IMR-90 (cell line): ENCODE measurements around the gene ALAS1. TPM values are rescaled to one million over a fixed set of nuclear protein-coding genes. Genes with fewer than 3 reads are reported as not detected.

Source experiments
- ATAC-seq: fragments of 200-7000 bp; cut with Tn5 transposase; 2 replicates; pipeline ENCODE4 v1.9.1; 2020; ENCODE audit warnings: low read depth, mild to moderate bottlenecking, moderate library complexity
- BruUV-seq: library from RNA; stranded (reverse); fragments of 400-500 nt; replicated peaks from 2 replicates; lab custom pipeline; 2021; lab: Mats Ljungman, UMichigan
- CTCF ChIA-PET: fragments of 300-600 bp; formaldehyde crosslinking; extraction: SDS; loops from one replicate; lab custom pipeline; 2021; ENCODE audit warnings: antibody characterized with exemption; lab: Yijun Ruan, JAX
- POLR2A ChIA-PET: fragments of 300-600 bp; sonication (Branson Sonifier 250); formaldehyde crosslinking; loops from one replicate; lab custom pipeline; 2022; ENCODE audit warnings: antibody characterized with exemption; ENCODE audit not compliant: unreplicated experiment; lab: Charles Lee
- DNase-seq: peaks from one replicate; pipeline ENCODE4 v3.0.0; 2013
- H2AFZ ChIP-seq: replicated peaks from 2 replicates; pipeline ENCODE3; 2013; ENCODE audit warnings: low read length, mild to moderate bottlenecking; ENCODE audit not compliant: poor library complexity
- H2AK5ac ChIP-seq: 2 replicates; pipeline ENCODE4 v1.6.1; 2013; ENCODE audit warnings: low read depth, low read length, inconsistent platforms
- H2AK9ac ChIP-seq: replicated peaks from 2 replicates; pipeline ENCODE3; 2013; ENCODE audit warnings: mild to moderate bottlenecking, low read depth, low read length, moderate library complexity; ENCODE audit not compliant: poor library complexity
- H2BK120ac ChIP-seq: 2 replicates; pipeline ENCODE4 v1.6.1; 2013; ENCODE audit warnings: low read depth, low read length, inconsistent platforms
- H2BK15ac ChIP-seq: 3 replicates; pipeline ENCODE4 v1.6.1; 2013; ENCODE audit warnings: low read depth, low read length, inconsistent platforms
- H2BK20ac ChIP-seq: 2 replicates; pipeline ENCODE4 v1.6.1; 2013; ENCODE audit warnings: low read depth, mild to moderate bottlenecking, inconsistent platforms, low read length, moderate library complexity
- H2BK5ac ChIP-seq: 2 replicates; pipeline ENCODE4 v1.6.1; 2013; ENCODE audit warnings: mild to moderate bottlenecking, low read depth, low read length, inconsistent platforms; ENCODE audit not compliant: poor library complexity, severe bottlenecking
- H3K14ac ChIP-seq: replicated peaks from 2 replicates; pipeline ENCODE4 v1.6.1; 2013; ENCODE audit warnings: low read depth, low read length, inconsistent platforms
- H3K18ac ChIP-seq: 2 replicates; pipeline ENCODE4 v1.6.1; 2013; ENCODE audit warnings: low read depth, low read length, control low read depth
- H3K23ac ChIP-seq: 2 replicates; pipeline ENCODE4 v1.6.1; 2013; ENCODE audit warnings: low read depth, low read length, inconsistent platforms
- H3K27ac ChIP-seq: 2 replicates; pipeline ENCODE4 v1.5.1; 2013; ENCODE audit warnings: mild to moderate bottlenecking, control low read depth, low read length; ENCODE audit not compliant: insufficient read depth
- H3K27me3 ChIP-seq: 2 replicates; pipeline ENCODE4 v1.6.1; 2013; ENCODE audit warnings: low read length; ENCODE audit not compliant: control insufficient read depth, insufficient read depth
- H3K36me3 ChIP-seq: 2 replicates; pipeline ENCODE4 v1.6.1; 2013; ENCODE audit warnings: low read length, mixed read lengths; ENCODE audit not compliant: control insufficient read depth, insufficient read depth
- H3K4ac ChIP-seq: 2 replicates; pipeline ENCODE4 v1.6.1; 2013; ENCODE audit warnings: low read depth, low read length, inconsistent platforms
- H3K4me1 ChIP-seq: 2 replicates; pipeline ENCODE4 v1.6.1; 2013; ENCODE audit warnings: low read length, mixed read lengths; ENCODE audit not compliant: control insufficient read depth, insufficient read depth
- H3K4me2 ChIP-seq: 2 replicates; pipeline ENCODE4 v1.6.1; 2013; ENCODE audit warnings: low read depth, mild to moderate bottlenecking, control low read depth, low read length, moderate library complexity
- H3K4me3 ChIP-seq: 2 replicates; pipeline ENCODE4 v1.5.1; 2013; ENCODE audit warnings: low read depth, mild to moderate bottlenecking, control low read depth, low read length, moderate library complexity; ENCODE audit not compliant: insufficient read depth
- H3K56ac ChIP-seq: 2 replicates; pipeline ENCODE4 v1.6.1; 2013; ENCODE audit warnings: low read length, inconsistent platforms; ENCODE audit not compliant: insufficient read depth; ENCODE audit errors: extremely low read depth
- H3K79me1 ChIP-seq, 2 experiments: 2 replicates each; pipeline ENCODE4 v1.6.1; 2013; ENCODE audit warnings: low read length in 2 of 2, inconsistent platforms in 1 of 2, low read depth in 1 of 2
- H3K9ac ChIP-seq: 2 replicates; pipeline ENCODE4 v1.6.1; 2013; ENCODE audit warnings: low read depth, low read length, control low read depth
- H3K9me1 ChIP-seq: 2 replicates; pipeline ENCODE4 v1.6.1; 2013; ENCODE audit warnings: low read length, inconsistent platforms; ENCODE audit not compliant: insufficient read depth
- H3K9me3 ChIP-seq: 2 replicates; pipeline ENCODE4 v1.6.1; 2013; ENCODE audit warnings: low read length; ENCODE audit not compliant: control insufficient read depth, insufficient read depth
- H4K20me1 ChIP-seq: 2 replicates; pipeline ENCODE4 v1.6.1; 2013; ENCODE audit warnings: low read length, inconsistent platforms; ENCODE audit not compliant: insufficient read depth
- H4K5ac ChIP-seq: 2 replicates; pipeline ENCODE4 v1.6.1; 2013; ENCODE audit warnings: mild to moderate bottlenecking, low read depth, low read length, control low read depth
- H4K8ac ChIP-seq, 2 experiments: 2 replicates each; pipeline ENCODE4 v1.6.1; 2013; ENCODE audit warnings: low read depth in 2 of 2, low read length in 2 of 2, control low read depth in 1 of 2, inconsistent platforms in 1 of 2
- H4K91ac ChIP-seq: 2 replicates; pipeline ENCODE4 v1.6.1; 2013; ENCODE audit warnings: low read depth, low read length, inconsistent platforms; ENCODE audit not compliant: insufficient read depth
- BHLHE40 ChIP-seq: fragments of 150-350 bp; IDR thresholded peaks from 2 replicates; pipeline ENCODE4 v1.6.1; 2016; ENCODE audit warnings: mild to moderate bottlenecking, low read depth, low read length
- CEBPB ChIP-seq: IDR thresholded peaks from 2 replicates; pipeline ENCODE4 v1.6.1; 2012; ENCODE audit warnings: low read depth, low read length, improper control_type of control experiment
- CTCF ChIP-seq: conservative IDR thresholded peaks from 2 replicates; pipeline ENCODE4 v1.5.1; 2012; ENCODE audit warnings: mild to moderate bottlenecking, low read depth, low read length, improper control_type of control experiment
- FOS ChIP-seq: fragments of 150-350 bp; IDR thresholded peaks from 2 replicates; pipeline ENCODE4 v1.6.1; 2016; ENCODE audit warnings: low read depth, low read length
- MXI1 ChIP-seq: IDR thresholded peaks from 2 replicates; pipeline ENCODE4 v1.6.1; 2012; ENCODE audit warnings: low read depth, mild to moderate bottlenecking, low read length, moderate library complexity, borderline replicate concordance
- NFE2L2 ChIP-seq: fragments of 150-350 bp; IDR thresholded peaks from 2 replicates; pipeline ENCODE4 v1.6.1; 2016; ENCODE audit warnings: low read depth, mild to moderate bottlenecking, low read length
- RCOR1 ChIP-seq: IDR thresholded peaks from 2 replicates; pipeline ENCODE4 v1.6.1; 2012; ENCODE audit warnings: mild to moderate bottlenecking, low read length, improper control_type of control experiment; ENCODE audit not compliant: insufficient replicate concordance
- SMC3 ChIP-seq: fragments of 150-350 bp; IDR thresholded peaks from 2 replicates; pipeline ENCODE4 v1.6.1; 2016; ENCODE audit warnings: low read depth, mild to moderate bottlenecking, antibody characterized with exemption, low read length, moderate library complexity
- USF2 ChIP-seq: fragments of 150-350 bp; IDR thresholded peaks from 2 replicates; pipeline ENCODE4 v1.6.1; 2017; ENCODE audit warnings: mild to moderate bottlenecking, antibody characterized with exemption, low read length, low read depth
- WGBS, 2 experiments: methylation state at CpG; one replicate each; pipeline versions ENCODE4 v1.1.5 to v1.1.7; 2013; ENCODE audit warnings: missing lambda C conversion rate in 2 of 2; ENCODE audit not compliant: insufficient read length in 1 of 2; ENCODE audit errors: extremely low coverage in 2 of 2; 5-methylcytosine and 5-hydroxymethylcytosine counted together
- dilution Hi-C: fragments of 300-500 bp; cut with HindIII; formaldehyde crosslinking; loops from one replicate; pipeline ENCODE4 v1.14.3; 2018; ENCODE audit warnings: low sequenced_read_pairs; ENCODE audit not compliant: unreplicated experiment
- in situ Hi-C: fragments of 300-500 bp; cut with MboI; formaldehyde crosslinking; loops from 3 replicates; pipeline ENCODE4 v1.14.3; 2019; ENCODE audit warnings: low sequenced_read_pairs, inconsistent platforms, mixed read lengths
- intact Hi-C: fragments of 100-400 bp; cut with micrococcal nuclease; formaldehyde crosslinking; loops from 2 replicates; pipeline ENCODE4 v1.10.0; 2022
- polyA plus RNA-seq, 3 experiments: library from polyadenylated mRNA; depleted of rRNA; stranded (reverse); fragments of >200 nt; gene quantifications; 2 replicates each; pipeline ENCODE4 v1.2.3, GENCODE V29; 2012; ENCODE audit warnings: low replicate concordance in 1 of 3
- total RNA-seq: library from RNA; depleted of rRNA; stranded (reverse); fragments of >200 nt; gene quantifications from 2 replicates; pipeline ENCODE4 v1.2.3, GENCODE V29; 2012
- TF ChIP-seq, protein P1 (sequence below): fragments of 150-350 bp; IDR thresholded peaks from 2 replicates; pipeline ENCODE4 v1.6.1; 2016; ENCODE audit warnings: low read depth, mild to moderate bottlenecking, low read length, moderate library complexity, borderline replicate concordance

ALAS1 gene
- total and polyA plus RNA-seq, 2 of the 4 experiments (the other 2 are of a cell fraction): 32.8 to 47.2 TPM

- Histone ChIP-seq H2AFZ (no peak overlapping the region), H3K4me1 (peaks cover 16% of the 10 kb centered on the region), H2BK15ac (no peak overlapping the region), H4K20me1 (peaks cover 56% of the 10 kb centered on the region), H3K4me3 (no peak overlapping the region), H3K27me3 (no peaks in the 10 kb centered on the region), H3K27ac (no peak overlapping the region), H2AK9ac (no peak overlapping the region), H3K4me2 (no peak overlapping the region), H3K79me1 (peaks cover 17 to 70% of the 10 kb centered on the region in 2 experiments), H4K5ac (no peak overlapping the region), H3K23ac (no peak overlapping the region; the same call in 1 of the 2 replicates), H2BK120ac (no peak overlapping the region), H4K8ac (no peak overlapping the region), H4K91ac (no peak overlapping the region), H2AK5ac (no peak overlapping the region), H3K9me3 (no peaks in the 10 kb centered on the region), H3K4ac (no peak overlapping the region), H2BK5ac (no peak overlapping the region), H2BK20ac (no peak overlapping the region), H3K18ac (no peak overlapping the region), H3K14ac (no peak overlapping the region), H3K56ac (no peak overlapping the region), H3K36me3 (peaks cover 53% of the 10 kb centered on the region), H3K9ac (no peak overlapping the region), H3K9me1 (peaks cover 19% of the 10 kb centered on the region)
- intact Hi-C loops (no loop called here), dilution Hi-C loops (no loop called here), in situ Hi-C loops (loop anchor here (5.0 kb wide), 1 partner anchor 108 kb away; no protein-coding TSS in a partner anchor)
- ATAC-seq (no peak), DNase-seq (no peak)
- ChIA-PET POLR2A (no interaction called here), CTCF (no interaction called here)
- BruUV-seq: no TSS peak
- WGBS, 2 experiments: 100% methylated on average over 2 of the region's 3 CpGs; no CpG with 5 or more reads in 1 of the 2 experiments
- TF ChIP-seq BHLHE40 (no peak), SMC3 (no peak), CTCF (no peak), FOS (no peak), MXI1 (no peak), NFE2L2 (no peak), CEBPB (no peak), USF2 (no peak), RCOR1 (no peak)
- TF ChIP-seq, protein P1, sequence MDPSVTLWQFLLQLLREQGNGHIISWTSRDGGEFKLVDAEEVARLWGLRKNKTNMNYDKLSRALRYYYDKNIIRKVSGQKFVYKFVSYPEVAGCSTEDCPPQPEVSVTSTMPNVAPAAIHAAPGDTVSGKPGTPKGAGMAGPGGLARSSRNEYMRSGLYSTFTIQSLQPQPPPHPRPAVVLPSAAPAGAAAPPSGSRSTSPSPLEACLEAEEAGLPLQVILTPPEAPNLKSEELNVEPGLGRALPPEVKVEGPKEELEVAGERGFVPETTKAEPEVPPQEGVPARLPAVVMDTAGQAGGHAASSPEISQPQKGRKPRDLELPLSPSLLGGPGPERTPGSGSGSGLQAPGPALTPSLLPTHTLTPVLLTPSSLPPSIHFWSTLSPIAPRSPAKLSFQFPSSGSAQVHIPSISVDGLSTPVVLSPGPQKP: no peak
Measured at GRCh38 chr3:52233968-52234367, 36.0 kb downstream of the ALAS1 start.
